Stomach (tissue), 4 donors: Measurements from ENCODE around the gene ARL13A.

Experiments used
- EP300 ChIP-seq: sonication (generic); formaldehyde crosslinking; IDR thresholded peaks from one replicate; pipeline ENCODE4 v1.6.1; 2017; ENCODE audit warnings: antibody characterized with exemption
- POLR2A ChIP-seq, 4 donors: fragments of 450-650 bp; IDR thresholded peaks; one replicate each; pipeline ENCODE4 v1.6.1; 2016; ENCODE audit warnings: antibody characterized with exemption in 4 of 4, control low read depth in 2 of 4, mild to moderate bottlenecking in 1 of 4, moderate library complexity in 1 of 4
- TF ChIP-seq, protein P1 (sequence below), 7 experiments: fragments of 450-650 bp in 4 of 7; fragments of 200-600 bp in 3 of 7; sonication (generic) in 3 of 7; IDR thresholded peaks; one replicate each; pipeline ENCODE4 v1.5.1; 2016 to 2019; ENCODE audit warnings: antibody characterized with exemption in 7 of 7, control low read depth in 2 of 7, mild to moderate bottlenecking in 1 of 7

DNA sequence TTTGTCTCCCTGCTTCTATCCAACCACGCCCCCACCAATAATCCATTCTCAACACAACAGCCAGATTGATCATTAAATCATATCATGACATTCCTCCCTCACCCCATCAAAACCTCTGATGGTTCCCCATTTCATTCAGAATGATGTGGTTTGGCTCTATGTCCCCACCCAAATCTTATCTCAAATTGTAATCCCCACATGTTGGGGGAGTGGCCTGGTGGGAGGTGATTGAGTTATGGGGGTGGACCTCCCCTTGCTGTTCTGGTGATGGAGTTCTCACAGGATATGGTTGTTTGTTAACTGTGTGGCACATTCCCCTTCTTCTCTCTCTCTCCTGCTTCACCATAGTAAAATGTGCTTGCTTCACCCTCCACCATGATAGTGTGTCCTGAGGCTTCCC, 59.1 kb downstream of the ARL13A start:
- TF ChIP-seq, protein P1, sequence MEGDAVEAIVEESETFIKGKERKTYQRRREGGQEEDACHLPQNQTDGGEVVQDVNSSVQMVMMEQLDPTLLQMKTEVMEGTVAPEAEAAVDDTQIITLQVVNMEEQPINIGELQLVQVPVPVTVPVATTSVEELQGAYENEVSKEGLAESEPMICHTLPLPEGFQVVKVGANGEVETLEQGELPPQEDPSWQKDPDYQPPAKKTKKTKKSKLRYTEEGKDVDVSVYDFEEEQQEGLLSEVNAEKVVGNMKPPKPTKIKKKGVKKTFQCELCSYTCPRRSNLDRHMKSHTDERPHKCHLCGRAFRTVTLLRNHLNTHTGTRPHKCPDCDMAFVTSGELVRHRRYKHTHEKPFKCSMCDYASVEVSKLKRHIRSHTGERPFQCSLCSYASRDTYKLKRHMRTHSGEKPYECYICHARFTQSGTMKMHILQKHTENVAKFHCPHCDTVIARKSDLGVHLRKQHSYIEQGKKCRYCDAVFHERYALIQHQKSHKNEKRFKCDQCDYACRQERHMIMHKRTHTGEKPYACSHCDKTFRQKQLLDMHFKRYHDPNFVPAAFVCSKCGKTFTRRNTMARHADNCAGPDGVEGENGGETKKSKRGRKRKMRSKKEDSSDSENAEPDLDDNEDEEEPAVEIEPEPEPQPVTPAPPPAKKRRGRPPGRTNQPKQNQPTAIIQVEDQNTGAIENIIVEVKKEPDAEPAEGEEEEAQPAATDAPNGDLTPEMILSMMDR (IDR thresholded peaks at IDR 0.05) = no peak
- no peak for TF ChIP-seq EP300
- no peak for TF ChIP-seq POLR2A (IDR thresholded peaks at IDR 0.05)
